ENCODE results near the gene BCO1.
"Not testable (repeated sequence)": the region's sequence is repeated elsewhere in the genome, so short reads cannot be mapped to it uniquely, and the experiment has no call there.

Gene BCO1, protein sequence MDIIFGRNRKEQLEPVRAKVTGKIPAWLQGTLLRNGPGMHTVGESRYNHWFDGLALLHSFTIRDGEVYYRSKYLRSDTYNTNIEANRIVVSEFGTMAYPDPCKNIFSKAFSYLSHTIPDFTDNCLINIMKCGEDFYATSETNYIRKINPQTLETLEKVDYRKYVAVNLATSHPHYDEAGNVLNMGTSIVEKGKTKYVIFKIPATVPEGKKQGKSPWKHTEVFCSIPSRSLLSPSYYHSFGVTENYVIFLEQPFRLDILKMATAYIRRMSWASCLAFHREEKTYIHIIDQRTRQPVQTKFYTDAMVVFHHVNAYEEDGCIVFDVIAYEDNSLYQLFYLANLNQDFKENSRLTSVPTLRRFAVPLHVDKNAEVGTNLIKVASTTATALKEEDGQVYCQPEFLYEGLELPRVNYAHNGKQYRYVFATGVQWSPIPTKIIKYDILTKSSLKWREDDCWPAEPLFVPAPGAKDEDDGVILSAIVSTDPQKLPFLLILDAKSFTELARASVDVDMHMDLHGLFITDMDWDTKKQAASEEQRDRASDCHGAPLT

DNA sequence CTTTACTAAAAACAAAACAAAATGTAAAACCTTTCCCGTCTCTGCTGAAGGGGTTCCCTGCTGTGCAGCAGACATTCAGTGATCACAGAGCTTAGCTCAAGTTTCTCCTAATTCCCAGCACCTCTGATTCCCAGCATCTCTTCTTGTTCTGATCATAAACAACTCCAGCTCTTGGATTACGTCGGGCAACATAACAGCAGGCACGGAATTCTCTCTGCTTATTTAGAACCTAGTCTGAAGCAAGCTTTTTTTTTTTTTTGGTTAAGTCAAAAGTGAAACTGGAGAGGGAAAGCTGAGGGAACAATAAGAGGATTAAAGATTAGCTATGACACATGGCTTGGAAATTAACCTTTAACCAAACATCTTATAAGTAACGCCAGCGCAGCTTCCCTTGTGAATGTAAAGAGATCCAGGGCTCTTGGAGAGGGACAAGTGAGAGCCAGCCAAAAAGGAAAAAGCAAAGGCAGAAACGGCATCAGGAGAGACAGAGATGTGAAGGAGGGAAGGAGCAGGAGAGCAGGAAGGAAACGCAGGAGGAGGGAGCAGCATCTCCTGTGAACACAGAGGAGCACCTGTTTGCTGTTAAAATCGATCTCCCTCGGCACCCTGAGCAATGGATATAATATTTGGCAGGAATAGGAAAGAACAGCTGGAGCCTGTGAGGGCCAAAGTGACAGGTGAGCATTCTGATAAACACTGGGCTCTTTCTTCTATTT is at the start of gene BCO1:
BCO1 (plus strand) TSS at position 394 of the 716 bp plus-strand sequence; CDS start at position 614, 220 bp downstream.
- DNase-seq (ENCODE audit: low spot score) = no peak

DNA sequence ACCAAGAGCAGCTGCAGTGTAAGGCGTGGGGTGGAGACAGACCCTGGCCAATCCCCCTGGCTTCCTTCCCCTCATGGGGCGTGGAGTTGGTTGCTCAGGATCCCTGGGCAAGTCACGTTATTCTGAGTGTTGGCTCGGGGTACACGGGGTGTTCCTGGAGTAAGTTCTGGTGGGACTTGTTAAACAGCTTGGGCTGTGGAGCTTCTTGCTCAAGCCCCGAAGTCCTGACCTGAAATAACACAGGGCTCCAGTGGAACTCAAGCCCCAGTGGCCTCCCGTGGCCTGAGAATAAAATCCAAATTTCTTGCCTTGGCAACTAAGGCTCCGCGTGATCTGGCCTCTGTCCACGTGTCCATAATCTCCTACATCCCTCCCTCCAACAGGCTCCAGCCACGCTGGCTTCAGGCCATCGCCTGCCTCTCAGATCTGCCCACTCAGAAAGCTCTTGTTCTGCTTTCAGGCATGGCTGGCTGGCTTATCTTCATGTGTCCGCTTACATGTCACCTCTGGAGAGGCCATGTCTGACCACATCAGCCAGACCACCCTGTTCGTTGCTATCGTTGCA is 49.3 kb upstream of the BCO1 start:
- no peak for DNase-seq (ENCODE audit: low spot score)

DNA sequence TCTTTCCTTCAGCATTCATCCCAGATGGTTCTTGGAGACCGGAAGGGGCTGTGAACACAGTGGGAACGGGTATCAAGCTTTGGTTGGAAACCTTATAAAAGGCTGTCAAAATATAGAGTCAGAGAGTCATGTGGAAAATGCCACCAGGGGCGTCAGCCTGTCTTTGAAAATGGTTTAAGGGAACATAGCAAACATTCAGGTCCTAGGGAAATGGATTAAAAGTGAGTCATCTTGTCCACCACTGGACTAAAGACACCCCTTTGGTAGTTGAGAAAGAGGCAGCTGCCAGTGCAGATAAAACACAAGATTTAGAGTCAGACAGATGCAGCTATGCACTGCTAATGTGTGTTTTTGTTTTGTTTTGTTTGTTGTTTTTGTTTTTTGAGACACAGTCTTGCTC is 47.8 kb upstream of the BCO1 start:
- DNase-seq (ENCODE audit: low spot score) = no peak

DNA sequence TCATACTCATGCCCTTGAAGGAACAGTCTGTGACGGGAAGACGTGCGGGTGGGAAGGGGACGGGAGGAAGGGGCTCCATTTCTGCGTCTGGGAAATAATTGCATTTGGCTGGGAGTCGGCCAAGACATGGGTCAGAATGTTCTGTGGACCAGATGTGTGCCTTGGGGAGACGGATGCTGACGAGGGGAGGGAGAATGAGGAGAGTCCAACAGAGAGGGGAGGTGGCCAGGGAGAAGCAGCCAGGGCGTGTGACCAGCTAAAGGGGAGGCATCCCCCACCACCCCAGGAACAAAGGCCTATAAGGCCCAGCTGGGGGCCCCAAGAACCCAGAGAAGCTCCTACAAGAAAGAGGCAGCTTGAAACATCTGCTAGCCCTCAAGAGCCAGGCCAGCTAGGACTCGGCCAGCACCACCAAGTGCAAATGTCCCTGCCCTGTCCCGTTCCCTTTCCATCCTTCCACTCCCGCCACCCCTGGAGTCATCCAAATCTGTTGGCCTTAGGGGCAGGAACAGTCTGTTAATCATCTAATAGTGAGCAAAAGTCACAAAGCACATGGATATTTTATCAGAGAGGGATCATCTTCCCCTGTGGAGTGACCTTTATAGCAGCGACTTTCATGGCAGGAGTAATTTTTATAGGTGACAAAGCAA is 42.5 kb upstream of the BCO1 start:
- DNase-seq (ENCODE audit: low spot score) = no peak

DNA sequence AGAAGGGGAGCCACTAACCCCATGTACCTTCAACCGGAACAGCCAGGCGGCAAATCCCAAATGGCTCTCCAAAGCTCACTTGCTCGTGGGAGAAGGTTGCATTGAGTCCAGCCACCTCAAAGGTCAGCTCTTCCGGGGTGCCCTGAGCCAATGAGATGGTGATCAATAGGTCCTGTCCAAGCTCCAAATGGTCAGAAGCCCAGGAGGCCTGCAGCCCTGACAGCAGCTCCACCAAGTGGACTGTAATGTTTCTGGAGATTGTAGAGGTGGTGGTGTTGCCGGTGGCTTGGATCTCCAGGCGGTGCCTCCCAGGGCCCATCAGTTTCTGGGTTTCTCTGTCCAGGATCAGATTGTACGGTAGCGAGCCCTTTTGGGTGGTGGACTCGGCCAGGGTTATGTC is 39.9 kb upstream of the BCO1 start:
- peak; percentile 68 for DNase-seq (ENCODE audit: low spot score)

DNA sequence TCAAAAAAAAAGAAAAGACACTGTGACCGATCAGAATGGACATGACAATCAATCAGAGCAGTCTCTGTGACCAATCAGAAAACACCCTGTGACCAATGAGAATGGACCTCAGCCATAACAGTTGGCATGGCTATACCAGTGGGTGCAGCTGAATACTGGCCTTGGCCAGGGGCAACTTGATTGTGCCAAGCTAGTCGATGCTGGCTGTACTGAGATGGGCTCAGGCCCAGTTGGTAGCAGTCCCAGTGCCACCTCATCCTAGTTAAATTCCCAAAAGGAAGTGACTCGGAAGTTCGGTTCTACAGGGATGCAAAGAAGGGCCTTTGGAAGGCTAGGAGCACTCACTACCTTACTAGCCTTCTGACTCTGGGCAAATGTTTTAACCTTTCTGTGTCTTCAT is 37.2 kb upstream of the BCO1 start:
- DNase-seq (ENCODE audit: low spot score) = no peak

DNA sequence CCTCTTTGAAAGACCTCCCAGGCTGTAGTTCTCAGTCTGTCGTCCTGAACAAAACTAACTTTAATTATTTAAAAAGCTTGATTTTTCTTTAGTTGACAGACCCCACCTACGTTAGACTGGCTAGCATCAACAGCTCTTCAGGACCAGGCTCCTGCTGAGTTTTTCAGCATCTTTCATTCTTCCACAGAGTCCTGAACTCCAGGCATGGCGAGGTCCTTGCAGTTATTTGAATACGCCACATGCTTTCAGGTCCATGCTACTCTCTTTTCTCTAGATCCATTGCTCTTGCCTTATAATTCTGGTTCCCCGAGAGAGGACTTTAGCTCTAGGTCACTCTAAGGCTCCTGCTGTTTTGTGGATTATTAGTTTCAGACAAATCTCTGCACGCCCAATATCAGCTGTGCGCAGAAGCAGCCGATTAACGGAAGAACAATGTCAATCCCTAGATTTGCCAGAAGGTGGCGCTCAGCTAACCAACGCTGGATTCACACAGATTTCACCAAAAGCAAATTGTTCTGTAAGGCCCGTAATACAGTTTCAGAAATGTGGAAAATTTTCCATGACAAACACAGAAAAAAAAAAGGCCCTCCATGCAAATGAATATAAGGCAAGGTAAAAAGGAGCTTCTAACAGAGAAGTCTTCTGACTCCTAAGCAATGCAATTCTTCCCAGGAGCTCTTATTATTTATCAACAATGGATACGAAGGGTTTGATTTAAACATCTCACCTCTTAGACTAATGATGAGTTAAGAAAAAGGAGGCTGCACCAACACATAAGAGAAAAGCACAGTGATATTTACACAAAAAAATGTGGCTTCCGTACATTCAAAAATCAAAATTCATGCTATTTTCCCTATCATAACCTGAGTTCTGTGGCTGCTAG is 33.5 kb upstream of the BCO1 start:
- peak; percentile 51 for DNase-seq (ENCODE audit: low spot score)

DNA sequence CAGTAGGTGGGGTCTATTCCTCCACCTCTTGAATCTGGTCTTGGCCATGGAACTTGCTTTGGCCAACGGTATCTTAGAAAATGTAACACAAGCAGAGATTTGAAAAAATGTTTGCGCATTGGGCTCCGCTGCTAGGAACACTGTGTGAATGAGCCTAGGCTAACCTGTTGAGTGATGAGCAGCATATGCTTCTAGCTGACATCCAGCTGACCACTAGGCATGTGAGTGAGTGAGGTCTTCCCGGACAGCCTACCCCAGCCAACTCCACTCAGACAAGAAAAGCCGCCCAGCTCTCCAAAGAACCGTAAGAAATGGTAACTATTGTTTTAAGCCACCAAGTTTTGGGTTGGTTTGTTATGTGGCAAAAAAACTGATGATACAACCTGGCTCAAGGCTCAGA is 31.4 kb upstream of the BCO1 start:
- no peak for DNase-seq (ENCODE audit: low spot score)

DNA sequence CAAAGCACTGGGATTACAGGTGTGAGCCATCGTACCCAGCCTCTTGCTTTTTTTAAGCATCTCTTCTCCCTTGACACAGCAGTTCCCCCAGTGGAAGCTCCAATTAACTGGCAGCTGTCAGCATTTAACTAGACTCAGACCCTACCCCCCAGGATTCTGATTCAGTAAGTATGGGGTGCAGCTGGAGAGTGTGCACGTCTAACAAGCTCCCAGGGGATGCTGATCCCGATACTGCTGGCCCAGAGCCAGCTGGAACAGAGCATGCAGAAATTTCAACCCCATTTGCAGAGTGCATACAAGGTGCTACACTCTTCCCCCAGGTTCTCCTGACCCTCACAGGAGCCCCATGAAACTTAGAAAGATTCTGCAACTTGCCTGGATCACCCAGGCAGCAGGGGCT is 27.7 kb upstream of the BCO1 start:
- no peak for DNase-seq (ENCODE audit: low spot score)

DNA sequence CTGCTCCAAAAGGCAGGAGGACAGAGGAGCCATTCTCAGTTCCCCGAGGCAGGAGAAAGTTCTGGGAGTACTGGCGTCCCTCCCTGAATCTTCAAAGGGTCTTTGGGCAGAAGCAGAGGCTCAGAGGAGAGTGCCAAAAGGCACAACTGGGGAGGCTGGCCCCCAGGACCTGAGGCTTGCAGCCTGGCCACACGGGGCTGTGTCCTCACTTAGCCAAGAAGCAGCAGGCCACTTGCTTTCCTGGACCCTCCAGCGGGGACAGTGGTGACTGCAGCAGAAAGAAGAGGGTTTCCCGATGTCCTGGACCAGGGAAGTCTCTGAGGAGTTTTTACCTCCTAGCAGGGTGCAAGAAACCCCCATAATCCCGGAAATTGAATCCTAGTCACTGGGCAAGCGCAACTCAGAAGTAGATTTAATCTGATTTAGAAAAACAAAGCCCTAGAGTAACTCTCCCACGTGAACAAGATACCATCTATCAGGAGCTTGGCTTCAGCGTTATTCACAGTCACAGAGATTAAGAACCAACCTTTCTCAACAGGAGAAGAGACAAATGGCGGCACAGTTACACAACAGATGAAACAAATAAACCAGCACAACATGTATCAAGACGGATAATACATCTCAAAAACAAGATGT is 25.5 kb upstream of the BCO1 start:
- no peak for DNase-seq (ENCODE audit: low spot score)

DNA sequence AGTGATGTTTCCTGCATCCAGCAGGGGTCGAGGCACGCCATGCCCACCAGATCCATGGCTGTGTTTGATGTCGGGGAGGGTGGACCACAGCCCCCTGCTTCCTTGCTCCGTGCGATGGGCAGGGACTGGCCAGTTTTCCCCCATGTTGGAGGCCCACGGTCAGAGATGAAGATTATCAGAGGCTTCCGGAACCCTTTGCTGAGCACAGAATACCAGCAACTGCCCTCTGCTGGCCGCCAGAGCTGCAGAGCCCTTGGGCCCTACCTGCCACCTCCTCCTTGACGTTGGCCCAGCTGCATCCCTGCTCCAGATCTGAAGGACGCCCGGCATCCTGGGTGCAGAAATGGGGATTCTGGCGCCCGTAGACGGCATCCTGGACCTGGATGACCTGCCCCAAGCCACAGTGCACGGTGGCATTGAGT is 23.7 kb upstream of the BCO1 start:
- DNase-seq (ENCODE audit: low spot score) = peak; percentile 66

DNA sequence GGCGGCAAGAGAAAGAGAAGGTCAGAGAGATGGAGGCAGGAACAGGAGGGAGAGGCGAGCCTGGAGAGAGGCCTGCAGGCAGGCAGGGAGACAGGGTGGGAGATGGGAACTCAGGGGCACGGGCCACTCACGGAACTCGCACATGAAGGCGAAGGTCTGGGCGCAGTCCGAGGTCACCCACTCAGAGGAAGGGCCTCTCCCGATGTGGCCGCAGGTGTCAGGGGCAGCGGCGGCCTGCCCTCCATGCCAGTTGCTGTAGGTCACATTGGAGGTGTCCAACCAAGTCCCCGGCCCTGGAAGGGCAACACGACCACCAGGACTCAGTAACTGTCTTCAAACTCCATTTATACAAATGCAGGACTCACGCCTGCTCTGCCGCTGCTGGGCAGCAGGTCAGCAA is 22.4 kb upstream of the BCO1 start:
- no peak for DNase-seq (ENCODE audit: low spot score)

DNA sequence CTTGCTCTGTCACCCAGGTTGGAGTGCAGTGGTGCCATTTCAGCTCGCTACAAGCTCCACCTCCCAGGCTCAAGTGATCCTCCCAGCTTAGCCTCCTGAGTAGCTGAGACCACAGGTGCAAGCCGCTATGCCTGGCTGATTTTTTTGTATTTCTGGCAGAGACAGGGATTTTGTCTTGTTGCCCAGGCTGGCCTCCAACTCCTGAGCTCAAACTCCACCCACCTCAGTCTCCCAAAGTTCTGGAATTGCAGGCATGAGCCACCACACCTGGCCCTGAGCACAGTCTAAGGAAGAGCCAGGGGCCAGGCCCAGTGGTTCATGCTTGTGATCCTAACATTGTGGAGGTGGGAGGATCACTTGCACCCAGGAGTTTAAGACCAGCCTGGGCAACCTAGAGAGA is 21.8 kb upstream of the BCO1 start:
- DNase-seq (ENCODE audit: low spot score) = no peak

DNA sequence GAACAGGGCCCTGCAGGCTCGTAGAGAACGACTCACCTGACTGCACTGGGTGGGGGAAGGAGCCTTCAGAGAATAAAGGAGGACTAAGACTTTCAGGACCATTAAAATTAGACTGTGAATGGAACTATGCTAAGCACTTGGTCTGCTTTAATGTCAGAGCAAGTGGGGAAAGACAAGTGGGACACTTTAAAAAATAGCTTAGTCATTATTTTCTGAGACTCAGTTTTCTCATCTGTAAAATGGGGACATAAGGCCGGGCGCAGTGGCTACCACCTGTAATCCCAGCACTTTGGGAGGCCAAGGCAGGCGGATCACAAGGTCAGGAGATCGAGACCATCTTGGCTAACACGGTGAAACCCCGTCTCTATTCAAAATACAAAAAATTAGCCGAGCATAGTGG is 19.3 kb upstream of the BCO1 start:
- no peak for DNase-seq (ENCODE audit: low spot score)

DNA sequence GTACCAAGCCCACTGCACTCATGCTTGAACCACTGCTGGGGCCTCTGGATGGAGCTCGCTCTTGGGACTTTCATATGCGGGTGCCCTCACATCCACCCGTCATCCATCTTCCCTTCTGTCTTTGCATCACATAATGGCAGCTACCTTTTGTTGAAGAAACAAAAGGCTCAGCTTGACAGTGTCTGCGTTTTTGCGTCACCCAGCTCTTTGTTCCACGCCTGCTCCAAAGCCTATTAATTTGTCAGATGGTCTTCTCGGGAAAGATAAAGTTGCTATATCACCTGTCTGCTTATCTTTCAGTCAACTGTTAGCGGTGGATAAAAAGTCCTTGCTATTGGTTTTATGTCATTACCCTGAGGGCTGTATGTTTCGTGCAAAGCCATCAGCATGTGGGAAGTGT is 18.1 kb upstream of the BCO1 start:
- no peak for DNase-seq (ENCODE audit: low spot score)

DNA sequence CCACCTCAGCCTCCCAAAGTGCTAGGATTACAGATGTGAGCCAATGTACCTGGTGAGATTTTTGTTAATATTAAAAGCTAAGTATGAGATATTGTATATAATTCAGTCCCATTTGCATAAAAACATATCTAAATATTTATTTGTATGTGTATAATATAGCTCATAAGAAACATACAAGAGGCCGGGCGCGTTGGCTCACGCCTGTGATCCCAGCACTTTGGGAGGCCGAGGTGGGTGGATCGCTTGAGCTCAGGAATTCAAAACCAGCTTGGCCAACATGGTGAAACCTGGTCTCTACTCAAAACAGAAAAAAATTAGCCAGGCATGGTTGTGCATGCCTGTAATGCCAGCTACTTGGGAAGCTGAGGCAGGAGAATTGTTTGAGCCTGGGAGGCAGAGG is 16.8 kb upstream of the BCO1 start:
- DNase-seq (ENCODE audit: low spot score) = no peak

DNA sequence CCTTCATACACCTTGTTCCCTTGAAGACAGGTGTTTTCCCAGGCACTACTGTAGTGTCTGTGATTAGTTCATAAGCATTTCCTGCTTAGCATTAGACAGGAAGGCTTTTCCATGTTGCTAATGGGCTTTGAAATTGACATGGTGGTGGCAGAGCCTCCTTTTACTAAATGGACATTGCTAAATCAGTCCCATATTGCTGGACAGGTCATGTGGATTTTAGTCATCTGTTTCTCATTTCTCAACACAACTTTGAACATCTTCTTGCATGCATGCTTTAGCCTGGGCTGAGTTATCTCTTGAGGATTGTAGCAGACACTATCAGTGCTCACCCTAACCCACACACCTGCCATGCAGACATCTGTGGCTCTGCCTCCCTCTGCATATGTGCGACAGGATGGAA is 13.7 kb upstream of the BCO1 start:
- DNase-seq (ENCODE audit: low spot score) = no peak

DNA sequence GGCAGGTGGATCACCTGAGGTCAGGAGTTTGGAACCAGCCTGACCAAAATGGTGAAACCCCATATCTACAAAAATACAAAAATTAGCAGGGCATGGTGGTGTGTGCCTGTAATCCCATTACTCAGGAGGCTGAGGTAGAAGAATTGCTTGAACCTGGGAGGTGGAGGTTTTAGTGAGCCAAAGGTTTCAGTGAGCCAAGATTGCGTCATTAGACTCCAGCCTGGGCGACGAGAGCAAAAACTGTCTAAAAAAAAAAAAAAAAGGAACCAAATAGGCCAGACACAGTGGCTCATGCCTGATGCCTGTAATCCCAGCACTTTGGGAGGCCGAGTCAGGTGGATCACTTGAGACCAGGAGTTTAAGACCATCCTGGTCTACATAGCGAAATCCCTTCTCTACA is 12.8 kb upstream of the BCO1 start:
- not testable (repeated sequence) for DNase-seq (ENCODE audit: low spot score)

DNA sequence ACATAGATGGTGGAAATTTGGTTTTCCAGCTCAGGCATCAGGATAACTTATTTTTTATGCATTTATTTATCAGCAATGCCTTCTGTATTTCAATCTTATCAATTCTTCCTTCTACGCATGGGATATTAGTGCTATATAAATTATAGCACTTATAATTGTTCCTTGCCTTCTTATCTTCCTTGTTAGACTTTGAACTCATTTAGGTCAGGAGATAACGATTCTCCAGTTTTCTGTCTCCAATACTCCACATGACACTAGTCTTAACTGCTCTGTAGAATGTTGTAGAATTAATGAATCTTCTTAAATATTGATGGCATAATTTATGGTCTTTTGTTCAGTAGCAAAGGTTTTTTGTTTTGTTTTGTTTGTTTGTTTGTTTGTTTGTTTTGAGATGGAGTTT is 10.7 kb upstream of the BCO1 start:
- DNase-seq (ENCODE audit: low spot score) = no peak

DNA sequence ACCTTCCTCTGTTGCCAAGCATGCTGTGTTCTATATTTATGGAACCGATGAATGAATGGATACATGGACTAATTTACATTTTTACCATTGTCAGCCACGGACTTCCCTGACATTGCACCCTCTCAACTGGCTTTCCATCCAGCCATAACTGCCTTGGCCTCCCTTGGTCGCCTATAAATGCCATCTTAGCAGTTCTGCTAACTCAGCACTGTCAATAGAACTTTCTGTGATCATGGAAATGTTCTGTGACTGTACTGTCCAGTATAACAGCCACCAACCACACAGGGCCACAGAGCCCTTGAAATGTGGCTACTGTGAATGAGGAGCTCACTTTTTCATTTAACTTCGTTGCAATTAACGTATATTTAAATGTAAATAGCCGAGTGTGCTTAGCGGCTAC is 8.7 kb upstream of the BCO1 start:
- DNase-seq (ENCODE audit: low spot score) = no peak

DNA sequence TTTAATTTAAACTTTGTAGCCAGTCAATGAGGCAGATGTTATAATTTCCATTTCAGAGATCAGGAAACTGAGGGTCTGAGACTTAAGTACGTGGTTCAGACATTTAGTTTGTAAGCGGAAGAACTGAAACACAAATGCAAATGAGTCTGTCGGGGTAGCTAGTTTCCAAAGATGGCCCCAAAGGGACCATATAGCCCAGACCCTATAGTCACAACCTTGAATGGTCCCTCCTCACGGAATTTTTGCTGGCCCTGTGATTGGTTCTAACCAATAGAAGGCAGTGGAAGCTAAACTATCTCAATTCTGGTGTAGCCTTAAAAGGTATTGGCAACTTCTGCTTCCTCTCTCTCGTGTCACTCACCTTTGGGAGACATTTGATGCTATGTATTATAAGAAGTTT is 7.5 kb upstream of the BCO1 start:
- no peak for DNase-seq (ENCODE audit: low spot score)
